Measurements from ENCODE around the gene IQSEC3. TPM values are rescaled to one million over a fixed set of nuclear protein-coding genes. Genes with fewer than 3 reads are reported as not detected.

IQSEC3 gene
- total RNA-seq, 1 experiment from 2014 or later = 0.55 TPM

GRCh38 chr12:140162-140561, 73.6 kb downstream of the IQSEC3 start:
- H4K5ac ChIP-seq (ENCODE audit: insufficient read length, low read depth, low read length) = no peak overlapping the region
- H4K91ac ChIP-seq (ENCODE audit: insufficient read length, low read depth, low read length) = no peak overlapping the region
- no CpG with 5 or more reads among the region's 5 CpGs for WGBS (ENCODE audit: extremely low coverage, insufficient read length, low lambda C conversion rate)
- no peak overlapping the region for H2BK5ac ChIP-seq (ENCODE audit: insufficient read length, low read length)
- peaks cover 9% of the 10 kb centered on the region; the same call in 1 of the 2 replicates for H3K4me1 ChIP-seq (ENCODE audit: insufficient read depth, low read length)
- Mint-ChIP-seq H3K4me3 (peak overlapping the region in 1 of 2 experiments; percentile 71; a peak in 1 of 5 replicates), H3K4me1 (peaks cover 45 to 60% of the 10 kb centered on the region in 2 experiments), H3K27ac (no peak overlapping the region), H3K27me3 (ENCODE audit: low read depth) (peaks cover 46% of the 10 kb centered on the region), H3K9me3 (no peaks in the 10 kb centered on the region; a peak in 1 of 5 replicates), H3K36me3 (ENCODE audit: insufficient read depth in 1 of 3, low read depth in 3 of 3) (no peaks in the 10 kb centered on the region; a peak in 1 of 7 replicates)
- H3K79me2 ChIP-seq (ENCODE audit: insufficient read depth, low read length) = no peaks in the 10 kb centered on the region
- no peak overlapping the region for H4K8ac ChIP-seq (replicated peaks; ENCODE audit: insufficient read length, low read depth, low read length)
- no peak overlapping the region for H3K23ac ChIP-seq (ENCODE audit: insufficient read length, low read depth, low read length)
- no peak overlapping the region for H2AFZ ChIP-seq (ENCODE audit: low read length)
- no peaks in the 10 kb centered on the region for H3K79me1 ChIP-seq (ENCODE audit: insufficient read depth, low read depth, low read length, poor library complexity, severe bottlenecking)
- H3K23me2 ChIP-seq (ENCODE audit: insufficient read length, low read depth, low read length, poor library complexity, severe bottlenecking) = no peaks in the 10 kb centered on the region
- no peak overlapping the region for H2BK20ac ChIP-seq (ENCODE audit: low read depth, low read length, poor library complexity, severe bottlenecking)
- no peak overlapping the region for H2BK120ac ChIP-seq (ENCODE audit: low read depth, low read length, poor library complexity, severe bottlenecking)
- H3T11ph ChIP-seq (ENCODE audit: low read length) = no peak overlapping the region
- peak overlapping the region; percentile 20 for H3K4me2 ChIP-seq (ENCODE audit: insufficient read depth, insufficient read length, low read length)
- no peaks in the 10 kb centered on the region for H3K9me3 ChIP-seq (ENCODE audit: control insufficient read depth, low read depth, low read length)
- no peak overlapping the region for H3K27ac ChIP-seq (ENCODE audit: insufficient read length, low read depth, low read length)
- no peak overlapping the region for H2BK12ac ChIP-seq (ENCODE audit: insufficient read length, low read depth, low read length)
- H4K20me1 ChIP-seq (ENCODE audit: control insufficient read depth, insufficient read depth, insufficient read length) = no peaks in the 10 kb centered on the region
- H3K4ac ChIP-seq (ENCODE audit: low read depth, low read length) = no peak overlapping the region
- TF ChIP-seq CTCF (conservative IDR thresholded peaks at IDR 0.05) = no peak
- no peak overlapping the region for H2BK15ac ChIP-seq (ENCODE audit: low read depth, low read length)
- no peaks in the 10 kb centered on the region for H3K27me3 ChIP-seq (ENCODE audit: insufficient read depth, low read length)
- no peak for DNase-seq
- no peak overlapping the region for H3K9ac ChIP-seq (ENCODE audit: extremely low read depth, insufficient read length, low read length)
- no peak overlapping the region for H3K56ac ChIP-seq (ENCODE audit: insufficient read length, low read depth, low read length)
- no peak overlapping the region for H3K14ac ChIP-seq (ENCODE audit: insufficient read depth, low read length)
- H3K18ac ChIP-seq (ENCODE audit: insufficient read length, low read depth, low read length) = no peak overlapping the region
- H2AK5ac ChIP-seq (ENCODE audit: insufficient read length, low read length) = no peak overlapping the region

Data from H9 (cell line).